Lower leg skin (tissue), 4 donors: ENCODE data around the gene FOXJ3. TPM values are rescaled to one million over a fixed set of nuclear protein-coding genes. Genes with fewer than 3 reads are reported as not detected.
A peak's percentile ranks its signal among the peaks of the same experiment; 100 is the strongest.

ENCODE experiments used
- DNase-seq, 2 donors: peaks; one replicate each; pipeline ENCODE4 v3.0.0-alpha.2; 2019; ENCODE audit warnings: low spot score in 2 of 2
- H3K4me3 ChIP-seq: fragments of 200-600 bp; sonication (generic); 2 replicates; pipeline ENCODE4 v1.5.1; 2017; ENCODE audit warnings: mild to moderate bottlenecking, low read depth; ENCODE audit not compliant: poor library complexity, severe bottlenecking
- POLR2A ChIP-seq, 2 donors: fragments of 450-650 bp; IDR thresholded peaks; one replicate each; pipeline ENCODE4 v1.6.1; 2016 to 2017; ENCODE audit warnings: antibody characterized with exemption in 2 of 2, mild to moderate bottlenecking in 1 of 2, moderate library complexity in 1 of 2
- WGBS, 2 donors: methylation state at CpG; one replicate each; pipeline ENCODE4 v1.1.5; 2018; 5-methylcytosine and 5-hydroxymethylcytosine counted together
- intact Hi-C: fragments of 100-400 bp; cut with DNase I; formaldehyde crosslinking; loops from one replicate; pipeline ENCODE4 v1.15.0; 2023; ENCODE audit warnings: low total_unique reads
- total RNA-seq, 4 donors: library from RNA; depleted of rRNA; stranded (reverse); fragments of >200 nt; gene quantifications; one replicate each; pipeline ENCODE4 v1.1.0, GENCODE V29; 2016
- TF ChIP-seq, protein P1 (sequence below), 3 donors: fragments of 450-650 bp; IDR thresholded peaks; one replicate each; pipeline ENCODE4 v1.5.1; 2016; ENCODE audit warnings: antibody characterized with exemption in 3 of 3, mild to moderate bottlenecking in 3 of 3, moderate library complexity in 2 of 3

The FOXJ3 gene
- total RNA-seq, 4 donors from 2014 or later: 29.8 to 39.6 (median 35.9) TPM

DNA sequence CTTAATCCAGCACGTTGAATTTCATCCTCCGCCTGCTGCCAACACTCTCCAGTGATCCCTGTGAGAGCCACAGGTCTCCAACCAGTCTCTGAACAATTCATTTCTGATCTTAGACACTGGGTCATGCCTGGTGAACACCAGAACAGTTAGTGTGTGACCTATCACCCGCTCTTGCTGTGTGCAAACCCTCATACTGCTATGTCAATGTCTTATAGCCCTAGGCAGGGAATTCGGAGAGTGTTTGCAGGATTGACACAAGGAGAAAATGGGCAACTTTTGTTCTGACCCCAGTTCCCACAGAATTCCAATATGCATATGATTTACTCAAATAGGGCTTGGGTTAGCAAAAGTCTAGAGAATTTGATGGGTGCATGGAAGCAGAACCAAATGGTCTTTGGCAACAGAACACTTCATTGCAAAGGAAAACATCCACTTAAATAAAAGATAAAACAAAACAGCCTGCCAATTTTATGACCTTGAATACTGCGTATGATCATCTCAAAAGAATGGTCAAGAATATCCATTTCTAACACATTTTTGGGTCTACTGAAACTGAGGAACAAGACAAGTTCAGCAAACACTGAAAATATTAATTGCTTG lies 204.9 kb downstream of the FOXJ3 start:
- H3K4me3 ChIP-seq: no peak overlapping the region
- intact Hi-C loops: no loop called here
- TF ChIP-seq POLR2A (IDR thresholded peaks at IDR 0.05): no peak
- TF ChIP-seq, protein P1, sequence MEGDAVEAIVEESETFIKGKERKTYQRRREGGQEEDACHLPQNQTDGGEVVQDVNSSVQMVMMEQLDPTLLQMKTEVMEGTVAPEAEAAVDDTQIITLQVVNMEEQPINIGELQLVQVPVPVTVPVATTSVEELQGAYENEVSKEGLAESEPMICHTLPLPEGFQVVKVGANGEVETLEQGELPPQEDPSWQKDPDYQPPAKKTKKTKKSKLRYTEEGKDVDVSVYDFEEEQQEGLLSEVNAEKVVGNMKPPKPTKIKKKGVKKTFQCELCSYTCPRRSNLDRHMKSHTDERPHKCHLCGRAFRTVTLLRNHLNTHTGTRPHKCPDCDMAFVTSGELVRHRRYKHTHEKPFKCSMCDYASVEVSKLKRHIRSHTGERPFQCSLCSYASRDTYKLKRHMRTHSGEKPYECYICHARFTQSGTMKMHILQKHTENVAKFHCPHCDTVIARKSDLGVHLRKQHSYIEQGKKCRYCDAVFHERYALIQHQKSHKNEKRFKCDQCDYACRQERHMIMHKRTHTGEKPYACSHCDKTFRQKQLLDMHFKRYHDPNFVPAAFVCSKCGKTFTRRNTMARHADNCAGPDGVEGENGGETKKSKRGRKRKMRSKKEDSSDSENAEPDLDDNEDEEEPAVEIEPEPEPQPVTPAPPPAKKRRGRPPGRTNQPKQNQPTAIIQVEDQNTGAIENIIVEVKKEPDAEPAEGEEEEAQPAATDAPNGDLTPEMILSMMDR (IDR thresholded peaks at IDR 0.05): no peak
- no peak for DNase-seq
- 70 to 84% methylated on average over 5 of the region's 5 CpGs for WGBS, 2 donors

DNA sequence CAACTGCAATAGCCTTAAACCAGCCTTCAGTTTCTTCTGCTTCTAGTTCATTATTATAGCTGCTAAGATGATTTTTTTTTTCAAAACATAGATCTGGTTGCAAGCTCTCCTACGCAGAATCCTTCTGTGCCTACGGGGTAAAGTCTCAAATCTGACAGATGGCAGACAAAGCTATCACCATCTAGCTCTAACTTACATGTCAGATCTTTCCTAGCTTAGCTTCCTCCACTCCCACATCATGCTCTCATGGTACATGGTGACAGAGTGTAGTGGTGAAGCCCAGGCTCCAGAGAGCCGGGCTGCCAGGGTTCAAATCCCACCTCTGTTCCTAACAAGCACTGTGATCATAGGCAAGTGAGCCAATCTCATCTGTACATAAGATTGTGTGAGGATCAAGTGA lies 206.1 kb downstream of the FOXJ3 start:
- WGBS, 2 donors: 69 to 79% methylated on average over 3 of the region's 3 CpGs
- DNase-seq: peak in 1 of 2 donors; percentile 3
- TF ChIP-seq, protein P1 (IDR thresholded peaks at IDR 0.05): no peak
- intact Hi-C loops: no loop called here
- no peak overlapping the region for H3K4me3 ChIP-seq

DNA sequence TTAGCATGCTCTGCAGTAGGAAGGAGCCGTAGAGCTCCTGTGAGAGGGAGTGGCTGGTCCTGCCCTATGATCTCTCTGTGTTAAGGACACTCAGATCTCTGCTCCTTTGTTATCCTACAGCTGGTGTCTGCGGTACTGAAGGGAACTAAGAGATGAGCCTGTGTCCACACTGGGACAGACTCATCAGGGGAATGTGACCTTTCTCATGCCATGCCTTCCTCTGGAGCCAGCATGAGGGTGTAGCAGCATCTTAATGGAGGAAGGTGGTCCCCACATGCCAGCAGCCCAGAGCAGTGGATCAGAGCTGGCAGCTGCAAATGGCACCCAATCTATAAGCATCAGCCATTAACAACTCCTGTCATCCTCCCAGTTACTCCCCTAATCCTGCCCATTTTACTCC lies 206.5 kb downstream of the FOXJ3 start:
- TF ChIP-seq POLR2A (IDR thresholded peaks at IDR 0.05): no peak
- TF ChIP-seq, protein P1 (IDR thresholded peaks at IDR 0.05): no peak
- intact Hi-C loops: no loop called here
- H3K4me3 ChIP-seq: no peak overlapping the region
- WGBS, 2 donors: 66 to 69% methylated on average over 2 of the region's 2 CpGs
- peak in 1 of 2 donors; percentile 26 for DNase-seq

DNA sequence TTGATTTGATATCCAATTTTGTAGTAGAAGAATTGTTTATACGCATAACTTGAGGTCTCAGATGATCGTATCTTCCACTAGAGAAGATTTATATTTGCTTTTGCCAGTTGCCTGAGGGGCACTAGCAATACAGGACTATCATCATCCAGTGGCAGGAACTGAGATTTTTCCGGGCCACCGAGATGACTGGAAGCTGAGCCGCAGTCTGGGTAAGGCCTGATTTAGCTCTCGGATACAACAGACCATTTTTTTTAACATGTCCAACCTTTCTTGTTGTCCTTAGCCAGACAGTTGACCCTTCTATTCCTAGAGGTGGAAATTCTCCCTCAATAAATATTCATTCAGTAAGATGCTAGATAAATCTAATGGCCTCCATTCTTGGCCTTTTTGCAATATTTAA lies 207.3 kb downstream of the FOXJ3 start:
- H3K4me3 ChIP-seq: no peak overlapping the region
- TF ChIP-seq, protein P1 (IDR thresholded peaks at IDR 0.05): no peak
- TF ChIP-seq POLR2A (IDR thresholded peaks at IDR 0.05): no peak
- peak in 1 of 2 donors; percentile 57 for DNase-seq
- intact Hi-C loops: no loop called here
- WGBS, 2 donors: 82 to 86% methylated on average over 6 of the region's 6 CpGs

Other genes with a start within 250 kb of the FOXJ3 start
- gene GUCA2B, start 181.8 kb downstream of the FOXJ3 start, total RNA-seq: 1 to 10 TPM in 1 of 4 donors, not detected in 3; 2.8 TPM
- gene GUCA2A, start 170.5 kb downstream of the FOXJ3 start, total RNA-seq: not detected
- gene RIMKLA, start 45.6 kb upstream of the FOXJ3 start, total RNA-seq: under 1 TPM in 3 of 4 donors, not detected in 1; 0.04 to 0.34 (median 0.26) TPM
- 1 to 10 TPM in 1 of 4 donors, under 1 TPM in 2, not detected in 1; 0.25 to 8.0 (median 0.42) TPM for gene ZMYND12, start 120.8 kb upstream of the FOXJ3 start, total RNA-seq
- 100 to 1,000 TPM in 2 of 4 donors, 10 to 100 TPM in 2; 68.5 to 115 (median 89.7) TPM for gene PPCS, start 121.3 kb upstream of the FOXJ3 start, total RNA-seq
- 1 to 10 TPM in 2 of 4 donors, under 1 TPM in 2; 0.38 to 2.2 (median 1.0) TPM for gene CCDC30, start 128.1 kb upstream of the FOXJ3 start, total RNA-seq